HG03378 (cell line): Measurements from ENCODE around the gene NUBPL.
"Not testable (repeated sequence)": the region's sequence is repeated elsewhere in the genome, so short reads cannot be mapped to it uniquely, and the experiment has no call there.

Experiments used
- ATAC-seq: cut with Tn5 transposase; IDR thresholded peaks from one replicate; pipeline ENCODE4 v1.9.1; 2021; ENCODE audit warnings: mild to moderate bottlenecking, moderate library complexity; ENCODE audit not compliant: unreplicated experiment

NUBPL gene

GRCh38 chr14:31867570-31867969 lies 306.4 kb downstream of the NUBPL start:
- no peak for ATAC-seq

- ATAC-seq, result not testable (repeated sequence)
These were observed 306.9 kb downstream of the NUBPL start for GRCh38 chr14:31868096-31868495.

GRCh38 chr14:31876741-31877140 lies 315.5 kb downstream of the NUBPL start:
- ATAC-seq, result no peak

GRCh38 chr14:31877255-31877798 lies 316.1 kb downstream of the NUBPL start:
- ATAC-seq, result no peak

GRCh38 chr14:31879661-31880348 lies 318.6 kb downstream of the NUBPL start:
- ATAC-seq, result no peak

- no peak for ATAC-seq
These were observed 319.7 kb downstream of the NUBPL start for GRCh38 chr14:31880935-31881334.

- no peak for ATAC-seq
These were observed 320.5 kb downstream of the NUBPL start for GRCh38 chr14:31881531-31882310.

- ATAC-seq, result no peak
These were observed 323.0 kb downstream of the NUBPL start for GRCh38 chr14:31884238-31884637.

- ATAC-seq, result no peak
These were observed 323.7 kb downstream of the NUBPL start for GRCh38 chr14:31884776-31885379.

- no peak for ATAC-seq
These were observed 325.1 kb downstream of the NUBPL start for GRCh38 chr14:31886156-31886835.

- no peak for ATAC-seq
These were observed 326.9 kb downstream of the NUBPL start for GRCh38 chr14:31887929-31888580.

- ATAC-seq, result no peak
These were observed 328.1 kb downstream of the NUBPL start for GRCh38 chr14:31889297-31889696.

- not testable (repeated sequence) for ATAC-seq
These were observed 329.0 kb downstream of the NUBPL start for GRCh38 chr14:31890202-31890601.

- no peak for ATAC-seq
These were observed 332.1 kb downstream of the NUBPL start for GRCh38 chr14:31893221-31893757.

GRCh38 chr14:31894351-31894750 lies 333.1 kb downstream of the NUBPL start:
- no peak for ATAC-seq

- no peak for ATAC-seq
These were observed 334.0 kb downstream of the NUBPL start for GRCh38 chr14:31895206-31895605.

- ATAC-seq, result no peak
These were observed 334.4 kb downstream of the NUBPL start for GRCh38 chr14:31895646-31896045.

- no peak for ATAC-seq
These were observed 336.5 kb downstream of the NUBPL start for GRCh38 chr14:31897581-31898186.

- no peak for ATAC-seq
These were observed 337.8 kb downstream of the NUBPL start for GRCh38 chr14:31898838-31899528.
